ENCODE results near the gene NFKBIB. TPM values are rescaled to one million over a fixed set of nuclear protein-coding genes. Genes with fewer than 3 reads are reported as not detected.

Gene NFKBIB
- total and polyA plus RNA-seq, 2 of the 8 experiments (the other 6 are each of a cell fraction or from before 2014, with no cell fraction given) = 37.3 to 44.1 TPM

GRCh38 chr19:38851622-38852230, 48.0 kb upstream of the NFKBIB start (continued):
- TF ChIP-seq, protein P1, sequence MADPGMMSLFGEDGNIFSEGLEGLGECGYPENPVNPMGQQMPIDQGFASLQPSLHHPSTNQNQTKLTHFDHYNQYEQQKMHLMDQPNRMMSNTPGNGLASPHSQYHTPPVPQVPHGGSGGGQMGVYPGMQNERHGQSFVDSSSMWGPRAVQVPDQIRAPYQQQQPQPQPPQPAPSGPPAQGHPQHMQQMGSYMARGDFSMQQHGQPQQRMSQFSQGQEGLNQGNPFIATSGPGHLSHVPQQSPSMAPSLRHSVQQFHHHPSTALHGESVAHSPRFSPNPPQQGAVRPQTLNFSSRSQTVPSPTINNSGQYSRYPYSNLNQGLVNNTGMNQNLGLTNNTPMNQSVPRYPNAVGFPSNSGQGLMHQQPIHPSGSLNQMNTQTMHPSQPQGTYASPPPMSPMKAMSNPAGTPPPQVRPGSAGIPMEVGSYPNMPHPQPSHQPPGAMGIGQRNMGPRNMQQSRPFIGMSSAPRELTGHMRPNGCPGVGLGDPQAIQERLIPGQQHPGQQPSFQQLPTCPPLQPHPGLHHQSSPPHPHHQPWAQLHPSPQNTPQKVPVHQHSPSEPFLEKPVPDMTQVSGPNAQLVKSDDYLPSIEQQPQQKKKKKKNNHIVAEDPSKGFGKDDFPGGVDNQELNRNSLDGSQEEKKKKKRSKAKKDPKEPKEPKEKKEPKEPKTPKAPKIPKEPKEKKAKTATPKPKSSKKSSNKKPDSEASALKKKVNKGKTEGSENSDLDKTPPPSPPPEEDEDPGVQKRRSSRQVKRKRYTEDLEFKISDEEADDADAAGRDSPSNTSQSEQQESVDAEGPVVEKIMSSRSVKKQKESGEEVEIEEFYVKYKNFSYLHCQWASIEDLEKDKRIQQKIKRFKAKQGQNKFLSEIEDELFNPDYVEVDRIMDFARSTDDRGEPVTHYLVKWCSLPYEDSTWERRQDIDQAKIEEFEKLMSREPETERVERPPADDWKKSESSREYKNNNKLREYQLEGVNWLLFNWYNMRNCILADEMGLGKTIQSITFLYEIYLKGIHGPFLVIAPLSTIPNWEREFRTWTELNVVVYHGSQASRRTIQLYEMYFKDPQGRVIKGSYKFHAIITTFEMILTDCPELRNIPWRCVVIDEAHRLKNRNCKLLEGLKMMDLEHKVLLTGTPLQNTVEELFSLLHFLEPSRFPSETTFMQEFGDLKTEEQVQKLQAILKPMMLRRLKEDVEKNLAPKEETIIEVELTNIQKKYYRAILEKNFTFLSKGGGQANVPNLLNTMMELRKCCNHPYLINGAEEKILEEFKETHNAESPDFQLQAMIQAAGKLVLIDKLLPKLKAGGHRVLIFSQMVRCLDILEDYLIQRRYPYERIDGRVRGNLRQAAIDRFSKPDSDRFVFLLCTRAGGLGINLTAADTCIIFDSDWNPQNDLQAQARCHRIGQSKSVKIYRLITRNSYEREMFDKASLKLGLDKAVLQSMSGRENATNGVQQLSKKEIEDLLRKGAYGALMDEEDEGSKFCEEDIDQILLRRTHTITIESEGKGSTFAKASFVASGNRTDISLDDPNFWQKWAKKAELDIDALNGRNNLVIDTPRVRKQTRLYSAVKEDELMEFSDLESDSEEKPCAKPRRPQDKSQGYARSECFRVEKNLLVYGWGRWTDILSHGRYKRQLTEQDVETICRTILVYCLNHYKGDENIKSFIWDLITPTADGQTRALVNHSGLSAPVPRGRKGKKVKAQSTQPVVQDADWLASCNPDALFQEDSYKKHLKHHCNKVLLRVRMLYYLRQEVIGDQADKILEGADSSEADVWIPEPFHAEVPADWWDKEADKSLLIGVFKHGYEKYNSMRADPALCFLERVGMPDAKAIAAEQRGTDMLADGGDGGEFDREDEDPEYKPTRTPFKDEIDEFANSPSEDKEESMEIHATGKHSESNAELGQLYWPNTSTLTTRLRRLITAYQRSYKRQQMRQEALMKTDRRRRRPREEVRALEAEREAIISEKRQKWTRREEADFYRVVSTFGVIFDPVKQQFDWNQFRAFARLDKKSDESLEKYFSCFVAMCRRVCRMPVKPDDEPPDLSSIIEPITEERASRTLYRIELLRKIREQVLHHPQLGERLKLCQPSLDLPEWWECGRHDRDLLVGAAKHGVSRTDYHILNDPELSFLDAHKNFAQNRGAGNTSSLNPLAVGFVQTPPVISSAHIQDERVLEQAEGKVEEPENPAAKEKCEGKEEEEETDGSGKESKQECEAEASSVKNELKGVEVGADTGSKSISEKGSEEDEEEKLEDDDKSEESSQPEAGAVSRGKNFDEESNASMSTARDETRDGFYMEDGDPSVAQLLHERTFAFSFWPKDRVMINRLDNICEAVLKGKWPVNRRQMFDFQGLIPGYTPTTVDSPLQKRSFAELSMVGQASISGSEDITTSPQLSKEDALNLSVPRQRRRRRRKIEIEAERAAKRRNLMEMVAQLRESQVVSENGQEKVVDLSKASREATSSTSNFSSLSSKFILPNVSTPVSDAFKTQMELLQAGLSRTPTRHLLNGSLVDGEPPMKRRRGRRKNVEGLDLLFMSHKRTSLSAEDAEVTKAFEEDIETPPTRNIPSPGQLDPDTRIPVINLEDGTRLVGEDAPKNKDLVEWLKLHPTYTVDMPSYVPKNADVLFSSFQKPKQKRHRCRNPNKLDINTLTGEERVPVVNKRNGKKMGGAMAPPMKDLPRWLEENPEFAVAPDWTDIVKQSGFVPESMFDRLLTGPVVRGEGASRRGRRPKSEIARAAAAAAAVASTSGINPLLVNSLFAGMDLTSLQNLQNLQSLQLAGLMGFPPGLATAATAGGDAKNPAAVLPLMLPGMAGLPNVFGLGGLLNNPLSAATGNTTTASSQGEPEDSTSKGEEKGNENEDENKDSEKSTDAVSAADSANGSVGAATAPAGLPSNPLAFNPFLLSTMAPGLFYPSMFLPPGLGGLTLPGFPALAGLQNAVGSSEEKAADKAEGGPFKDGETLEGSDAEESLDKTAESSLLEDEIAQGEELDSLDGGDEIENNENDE (IDR thresholded peaks at IDR 0.05; ENCODE audit: insufficient replicate concordance, low read length) = no peak
- TF ChIP-seq EZH2 (IDR thresholded peaks at IDR 0.05; ENCODE audit: low read depth, low read length, severe bottlenecking) (no peak), TAF1 (IDR thresholded peaks at IDR 0.05; ENCODE audit: low read depth, low read length) (peak; percentile 51; the same call in 1 of the 2 replicates), JUND (IDR thresholded peaks at IDR 0.05; ENCODE audit: low read length) (no peak), CREB1 (IDR thresholded peaks at IDR 0.05) (peak; percentile 95), BCL11A (IDR thresholded peaks at IDR 0.05; ENCODE audit: low read depth in 2 of 2, low read length in 2 of 2) (no peak), CTCF (IDR thresholded peaks at IDR 0.05; ENCODE audit: control extremely low read depth in 1 of 3, insufficient read depth in 1 of 3, low read depth in 1 of 3, low read length in 3 of 3) (no peak), POU5F1 (IDR thresholded peaks at IDR 0.05; ENCODE audit: low read depth, low read length) (no peak), RBBP5 (IDR thresholded peaks at IDR 0.05; ENCODE audit: borderline replicate concordance, low read depth, low read length) (no peak)

Measured in H1 (cell line).